ENCODE measurements around the gene SETBP1.

DNA sequence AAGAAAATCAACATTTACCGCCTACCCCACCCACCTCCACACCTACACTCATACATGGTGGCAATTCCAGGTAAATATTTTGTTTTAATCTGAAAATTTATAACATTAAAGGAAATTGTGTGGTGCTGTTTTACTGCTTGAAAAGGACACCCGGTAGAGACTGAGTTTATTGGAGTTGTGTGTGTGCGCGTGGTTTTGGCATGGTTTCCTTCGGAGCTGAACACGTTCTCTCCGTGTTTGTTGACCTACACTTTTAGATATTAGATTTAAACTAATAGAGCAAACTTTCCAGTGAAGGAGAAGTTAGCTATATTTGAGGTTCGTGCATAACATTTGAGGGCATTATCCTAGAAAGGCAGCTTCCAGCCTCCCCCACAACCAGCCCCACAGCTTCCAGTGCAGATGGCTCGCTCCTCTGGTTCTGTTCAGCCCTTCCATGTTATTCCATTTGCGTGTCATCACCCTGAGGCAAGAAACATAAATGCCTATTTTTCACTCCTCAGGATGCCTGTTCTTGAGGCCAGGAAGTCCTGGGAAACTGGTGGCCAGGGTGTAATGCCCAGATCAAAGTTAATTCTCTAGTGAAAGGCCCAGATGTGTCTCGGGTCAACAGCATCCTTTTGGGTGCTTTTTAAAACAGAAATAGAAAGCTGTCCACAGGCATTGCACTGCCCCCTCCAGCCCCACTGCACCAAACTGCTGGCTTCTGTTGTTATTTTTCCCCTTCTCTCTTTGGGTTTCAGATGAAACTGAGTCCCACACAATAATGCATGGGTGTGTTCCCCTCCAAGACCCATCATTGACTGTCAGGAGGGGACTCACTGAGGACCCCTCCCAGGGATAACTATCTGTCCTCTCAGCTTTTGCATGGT lies 190.2 kb downstream of the SETBP1 start:
- TF ChIP-seq CTCF (IDR thresholded peaks at IDR 0.05; ENCODE audit: low read depth, low read length): no peak
- TF ChIP-seq POLR2A (IDR thresholded peaks at IDR 0.05; ENCODE audit: extremely low read depth, insufficient read length): no peak
- TF ChIP-seq MYC (IDR thresholded peaks at IDR 0.05; ENCODE audit: low read depth, low read length): no peak
- TF ChIP-seq MAX (IDR thresholded peaks at IDR 0.05; ENCODE audit: low read depth, low read length): no peak

Data from NB4 (cell line).